HepG2 (cell line): ENCODE data around the gene EML2. TPM values are rescaled to one million over a fixed set of nuclear protein-coding genes. Genes with fewer than 3 reads are reported as not detected.
A peak's percentile ranks its signal among the peaks of the same experiment; 100 is the strongest.

Experiments used
- ATAC-seq: fragments of 200-7000 bp; cut with Tn5 transposase; 3 replicates; pipeline ENCODE4 v1.9.1; 2020; ENCODE audit warnings: mild to moderate bottlenecking, moderate library complexity
- BruUV-seq: library from RNA; stranded (reverse); fragments of 400-500 nt; replicated peaks from 2 replicates; lab custom pipeline; 2021; lab: Mats Ljungman, UMichigan
- CTCF ChIA-PET: fragments of 300-600 bp; formaldehyde crosslinking; extraction: SDS; loops from one replicate; lab custom pipeline; 2021; ENCODE audit warnings: low total read pairs, inconsistent platforms, low intra/inter-chr PET ratio; lab: Yijun Ruan, JAX
- POLR2A ChIA-PET: fragments of 350-600 bp; sonication (Branson Sonifier 250); formaldehyde crosslinking; loops from one replicate; lab custom pipeline; 2020; ENCODE audit warnings: antibody characterized with exemption, inconsistent platforms; lab: Yijun Ruan, JAX
- DNase-seq: peaks from one replicate; pipeline ENCODE4 v3.0.0-alpha.2; 2015; ENCODE audit warnings: low spot score
- FAIRE-seq: peaks from 3 replicates; lab custom pipeline; 2011; peaks lifted over from hg19 to GRCh38; lab: Jason Lieb, UNC
- H2AFZ ChIP-seq: one replicate; pipeline ENCODE4 v1.6.1; 2011; ENCODE audit warnings: low read length, inconsistent platforms
- H3K27ac ChIP-seq: fragments of 300-600 bp; 3 replicates; pipeline ENCODE4 v1.8.0; 2011; ENCODE audit warnings: mixed run types, mild to moderate bottlenecking, mixed read lengths, low read length, inconsistent platforms; ENCODE audit not compliant: insufficient read depth; ENCODE audit errors: extremely low read length
- H3K27me3 ChIP-seq, 2 experiments: fragments of 200-600 bp in 1 of 2; 2 replicates in 1 of 2; 3 replicates in 1 of 2; pipeline versions ENCODE4 v1.6.0 to v1.8.0; 2011; ENCODE audit warnings: low read length in 2 of 2, mild to moderate bottlenecking in 2 of 2, moderate library complexity in 2 of 2, inconsistent platforms in 1 of 2; ENCODE audit not compliant: insufficient read depth in 2 of 2, control insufficient read depth in 1 of 2
- H3K36me3 ChIP-seq, 2 experiments: fragments of 200-600 bp in 1 of 2; replicated peaks in 1 of 2; 2 replicates in 1 of 2; 3 replicates in 1 of 2; pipeline versions ENCODE4 v1.5.1 to v1.8.0; 2011; ENCODE audit warnings: low read length in 2 of 2, inconsistent platforms in 1 of 2; ENCODE audit not compliant: insufficient read depth in 2 of 2, control insufficient read depth in 1 of 2
- H3K4me1 ChIP-seq: 2 replicates; pipeline ENCODE4 v1.5.1; 2012; ENCODE audit warnings: low read length, inconsistent platforms; ENCODE audit not compliant: insufficient read depth
- H3K4me2 ChIP-seq: 2 replicates; pipeline ENCODE4 v1.6.0; 2011; ENCODE audit warnings: low read depth, low read length, inconsistent platforms
- H3K4me3 ChIP-seq, 3 experiments: fragments of 200-600 bp in 1 of 3; sonication (generic), shearing (Covaris generic) in 1 of 3; replicated peaks in 1 of 3; 2 replicates each; pipeline ENCODE4 v1.5.1; 2011 to 2016; ENCODE audit warnings: low read length in 3 of 3, inconsistent platforms in 2 of 3, low read depth in 2 of 3, mild to moderate bottlenecking in 2 of 3, control low read depth in 1 of 3, mixed read lengths in 1 of 3; ENCODE audit not compliant: insufficient read depth in 1 of 3
- H3K79me2 ChIP-seq: one replicate; pipeline ENCODE4 v1.6.1; 2011; ENCODE audit warnings: low read length, inconsistent platforms; ENCODE audit not compliant: insufficient read depth
- H3K9ac ChIP-seq: 2 replicates; pipeline ENCODE4 v1.6.0; 2011; ENCODE audit warnings: mild to moderate bottlenecking, low read depth, low read length, inconsistent platforms; ENCODE audit not compliant: insufficient read depth
- H3K9me3 ChIP-seq: 2 replicates; pipeline ENCODE4 v1.5.1; 2012; ENCODE audit warnings: mild to moderate bottlenecking, low read length
- H4K20me1 ChIP-seq: 2 replicates; pipeline ENCODE4 v1.6.0; 2011; ENCODE audit warnings: inconsistent platforms, mild to moderate bottlenecking, low read length, moderate library complexity; ENCODE audit not compliant: insufficient read depth
- CBFB ChIP-seq: sonication (generic); formaldehyde crosslinking; IDR thresholded peaks from 2 replicates; pipeline ENCODE4 v1.4.0; 2020; ENCODE audit warnings: missing genetic modification reagents
- GPN1 ChIP-seq: sonication (generic); formaldehyde crosslinking; IDR thresholded peaks from 2 replicates; pipeline ENCODE4 v1.5.1; 2020; ENCODE audit warnings: missing genetic modification reagents, borderline replicate concordance
- JDP2 ChIP-seq: sonication (generic); formaldehyde crosslinking; IDR thresholded peaks from 2 replicates; pipeline ENCODE4 v1.8.1; 2022; ENCODE audit warnings: missing genetic modification reagents, borderline replicate concordance
- KMT2B ChIP-seq: IDR thresholded peaks from 2 replicates; pipeline ENCODE4 v1.6.1; 2016; ENCODE audit warnings: missing genetic modification reagents, missing compliant biosample characterization
- MLLT10 ChIP-seq: sonication (generic); formaldehyde crosslinking; IDR thresholded peaks from 2 replicates; pipeline ENCODE4 v1.4.0; 2020; ENCODE audit warnings: missing genetic modification reagents
- NFYC ChIP-seq: IDR thresholded peaks from 2 replicates; pipeline ENCODE4 v1.6.1; 2016; ENCODE audit warnings: missing genetic modification reagents, missing compliant biosample characterization
- SALL1 ChIP-seq: sonication (generic); formaldehyde crosslinking; IDR thresholded peaks from 2 replicates; pipeline ENCODE4 v1.8.0; 2022; ENCODE audit warnings: mild to moderate bottlenecking, missing genetic modification reagents
- SAP130 ChIP-seq: IDR thresholded peaks from 2 replicates; pipeline ENCODE4 v1.6.1; 2016; ENCODE audit warnings: low read depth
- THAP11 ChIP-seq: IDR thresholded peaks from 2 replicates; pipeline ENCODE4 v1.6.1; 2016; ENCODE audit warnings: missing biosample characterization, missing genetic modification reagents
- XBP1 ChIP-seq: sonication (generic); formaldehyde crosslinking; IDR thresholded peaks from 2 replicates; pipeline ENCODE4 v1.5.0; 2020; ENCODE audit warnings: missing genetic modification reagents
- XRCC5 ChIP-seq: fragments of 200-400 bp; formaldehyde crosslinking; optimal IDR thresholded peaks from 2 replicates; pipeline ENCODE3; 2017; ENCODE audit warnings: mild to moderate bottlenecking, low read length
- ZFP90 ChIP-seq: sonication (generic); formaldehyde crosslinking; IDR thresholded peaks from 2 replicates; pipeline ENCODE4 v1.8.0; 2022; ENCODE audit warnings: missing genetic modification reagents, mild to moderate bottlenecking, inconsistent platforms, borderline replicate concordance
- ZMYM3 ChIP-seq: sonication (generic); formaldehyde crosslinking; IDR thresholded peaks from 2 replicates; pipeline ENCODE4 v1.5.1; 2020; ENCODE audit warnings: mild to moderate bottlenecking, missing genetic modification reagents
- ZNF331 ChIP-seq: sonication (generic); formaldehyde crosslinking; IDR thresholded peaks from 2 replicates; pipeline ENCODE4 v1.4.0; 2020; ENCODE audit warnings: missing genetic modification reagents
- ZNF335 ChIP-seq: sonication (generic); formaldehyde crosslinking; IDR thresholded peaks from 2 replicates; pipeline ENCODE4 v1.4.0; 2020; ENCODE audit warnings: missing genetic modification reagents
- ZNF850 ChIP-seq: sonication (generic); formaldehyde crosslinking; conservative IDR thresholded peaks from 2 replicates; pipeline ENCODE4 v1.9.0; 2021; ENCODE audit warnings: mild to moderate bottlenecking, missing genetic modification reagents
- WGBS: methylation state at CpG from one replicate; pipeline ENCODE4 v1.1.6; 2017; ENCODE audit warnings: low lambda C conversion rate; 5-methylcytosine and 5-hydroxymethylcytosine counted together
- in situ Hi-C: cut with HindIII; loops from 2 replicates; pipeline ENCODE4 v1.10.0; 2017; ENCODE audit warnings: low pct_unique_long_range_greater_than_20kb; ENCODE audit not compliant: extremely low pct_ligation_motif_present
- intact Hi-C: fragments of 100-400 bp; cut with micrococcal nuclease; formaldehyde crosslinking; loops from one replicate; pipeline ENCODE4 v1.10.0; 2022; ENCODE audit not compliant: unreplicated experiment
- polyA plus RNA-seq, 8 experiments: library from polyadenylated mRNA; depleted of rRNA in 3 of 8; stranded (reverse) in 7 of 8; unstranded in 1 of 8; fragments of >200 nt; fragmentation: Illumina TruSeq in 4 of 8; extraction: Trizol in 4 of 8; gene quantifications; 2 replicates each; pipeline versions ENCODE4 v1.2.1 to v1.2.3, GENCODE V29; 2011 to 2016; ENCODE audit warnings: low read depth in 4 of 8, missing spikeins in 1 of 8, mixed read lengths in 1 of 8; ENCODE audit not compliant: insufficient read depth in 1 of 8
- total RNA-seq, 5 experiments: library from RNA; depleted of rRNA; stranded (reverse); fragments of >200 nt; fragmentation: Illumina TruSeq; extraction: Trizol; gene quantifications; 2 replicates each; pipeline ENCODE4 v1.2.3, GENCODE V29; 2016; ENCODE audit warnings: low read depth in 1 of 5
- TF ChIP-seq, protein P1 (sequence below): sonication (generic); formaldehyde crosslinking; IDR thresholded peaks from 2 replicates; pipeline ENCODE4 v1.5.0; 2020; ENCODE audit warnings: mild to moderate bottlenecking, missing genetic modification reagents, borderline replicate concordance
- TF ChIP-seq, protein P2 (sequence below): IDR thresholded peaks from 2 replicates; pipeline ENCODE4 v1.6.1; 2012; ENCODE audit warnings: low read length, improper control_type of control experiment

The EML2 gene
- total and polyA plus RNA-seq, 2 of the 13 experiments (the other 11 are each of a cell fraction or from before 2014, with no cell fraction given), result 7.3 to 12.9 TPM

DNA sequence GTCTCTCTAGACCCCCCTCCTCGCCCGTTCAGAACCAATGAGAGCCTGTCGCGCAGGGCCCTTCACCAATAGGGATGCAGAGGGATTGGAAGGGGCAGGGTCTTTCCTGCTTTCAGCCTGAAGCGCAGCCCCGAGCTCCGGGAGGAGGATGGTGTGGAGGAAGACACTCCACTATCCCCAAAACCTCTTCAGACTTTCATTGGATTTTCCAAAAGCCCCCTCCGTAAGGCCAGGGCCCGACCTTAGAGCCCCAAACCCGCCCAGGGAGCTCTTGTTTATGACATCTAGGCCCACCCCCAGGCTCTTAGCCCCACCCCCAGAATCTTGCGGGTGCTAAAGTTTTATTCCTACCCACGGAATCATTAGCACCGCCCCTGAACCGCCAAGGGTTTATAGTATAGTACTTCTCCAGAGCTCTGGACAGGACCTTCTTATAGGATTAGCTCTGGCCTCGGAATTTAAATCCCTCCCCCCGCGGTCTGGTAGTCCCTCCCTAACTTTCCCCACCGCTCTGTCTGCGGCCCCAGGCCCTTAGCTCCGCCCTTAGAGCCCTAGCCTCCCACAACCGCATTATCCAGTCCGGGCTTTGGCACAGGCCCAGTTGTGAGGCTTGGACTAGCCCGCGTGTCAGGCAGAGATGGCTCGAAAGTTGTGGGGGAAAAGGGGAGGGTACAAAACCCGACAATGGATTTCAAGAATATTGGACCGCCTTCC, 6.6 kb upstream of the EML2 start:
- Histone ChIP-seq H3K4me3 (no peak overlapping the region), H3K4me2 (peak overlapping the region; percentile 56), H4K20me1 (no peaks in the 10 kb centered on the region), H3K4me1 (peaks cover 45% of the 10 kb centered on the region), H3K9ac (no peak overlapping the region), H3K9me3 (no peaks in the 10 kb centered on the region), H3K79me2 (no peaks in the 10 kb centered on the region), H3K36me3 (no peaks in the 10 kb centered on the region), H3K27ac (no peak overlapping the region), H2AFZ (no peak overlapping the region), H3K27me3 (peaks cover 0 to 10% of the 10 kb centered on the region in 2 experiments; a peak in 2 of 5 replicates)
- WGBS, result 19% methylated on average over 25 of the region's 27 CpGs
- ATAC-seq (peak; percentile 21), DNase-seq (peak; percentile 63), FAIRE-seq (no peak)
- in situ Hi-C loops, result no loop called here
- intact Hi-C loops, result loop anchor here (1.0 kb wide), 1 partner anchor 55 kb away; no protein-coding TSS in a partner anchor
- CTCF ChIA-PET, result no interaction called here
- POLR2A ChIA-PET, result interaction anchor here (0.6 kb wide), 1 partner anchor 31 kb away, joined by 5 read pairs; no protein-coding TSS in a partner anchor
- BruUV-seq, result no TSS peak
- TF ChIP-seq, protein P1, sequence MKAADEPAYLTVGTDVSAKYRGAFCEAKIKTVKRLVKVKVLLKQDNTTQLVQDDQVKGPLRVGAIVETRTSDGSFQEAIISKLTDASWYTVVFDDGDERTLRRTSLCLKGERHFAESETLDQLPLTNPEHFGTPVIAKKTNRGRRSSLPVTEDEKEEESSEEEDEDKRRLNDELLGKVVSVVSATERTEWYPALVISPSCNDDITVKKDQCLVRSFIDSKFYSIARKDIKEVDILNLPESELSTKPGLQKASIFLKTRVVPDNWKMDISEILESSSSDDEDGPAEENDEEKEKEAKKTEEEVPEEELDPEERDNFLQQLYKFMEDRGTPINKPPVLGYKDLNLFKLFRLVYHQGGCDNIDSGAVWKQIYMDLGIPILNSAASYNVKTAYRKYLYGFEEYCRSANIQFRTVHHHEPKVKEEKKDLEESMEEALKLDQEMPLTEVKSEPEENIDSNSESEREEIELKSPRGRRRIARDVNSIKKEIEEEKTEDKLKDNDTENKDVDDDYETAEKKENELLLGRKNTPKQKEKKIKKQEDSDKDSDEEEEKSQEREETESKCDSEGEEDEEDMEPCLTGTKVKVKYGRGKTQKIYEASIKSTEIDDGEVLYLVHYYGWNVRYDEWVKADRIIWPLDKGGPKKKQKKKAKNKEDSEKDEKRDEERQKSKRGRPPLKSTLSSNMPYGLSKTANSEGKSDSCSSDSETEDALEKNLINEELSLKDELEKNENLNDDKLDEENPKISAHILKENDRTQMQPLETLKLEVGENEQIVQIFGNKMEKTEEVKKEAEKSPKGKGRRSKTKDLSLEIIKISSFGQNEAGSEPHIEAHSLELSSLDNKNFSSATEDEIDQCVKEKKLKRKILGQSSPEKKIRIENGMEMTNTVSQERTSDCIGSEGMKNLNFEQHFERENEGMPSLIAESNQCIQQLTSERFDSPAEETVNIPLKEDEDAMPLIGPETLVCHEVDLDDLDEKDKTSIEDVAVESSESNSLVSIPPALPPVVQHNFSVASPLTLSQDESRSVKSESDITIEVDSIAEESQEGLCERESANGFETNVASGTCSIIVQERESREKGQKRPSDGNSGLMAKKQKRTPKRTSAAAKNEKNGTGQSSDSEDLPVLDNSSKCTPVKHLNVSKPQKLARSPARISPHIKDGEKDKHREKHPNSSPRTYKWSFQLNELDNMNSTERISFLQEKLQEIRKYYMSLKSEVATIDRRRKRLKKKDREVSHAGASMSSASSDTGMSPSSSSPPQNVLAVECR (CRISPR knock-in tag), result no peak
- TF ChIP-seq NFYC (CRISPR knock-in tag) (peak; percentile 31; the same call in 1 of the 2 replicates), THAP11 (CRISPR knock-in tag) (peak; percentile 35; the same call in 1 of the 2 replicates), ZMYM3 (CRISPR knock-in tag) (peak; percentile 98), MLLT10 (CRISPR knock-in tag) (no peak), CBFB (CRISPR knock-in tag) (0 out of 2 replicates have a peak, but pooled peaks have one; percentile 33), ZNF335 (CRISPR knock-in tag) (0 out of 2 replicates have a peak, but pooled peaks have one; percentile 46), GPN1 (no peak), JDP2 (CRISPR knock-in tag) (no peak), SALL1 (CRISPR knock-in tag) (peak; percentile 33; the same call in 1 of the 2 replicates), ZNF850 (no peak), XRCC5 (peak; percentile 49), SAP130 (CRISPR knock-in tag) (peak; percentile 36; the same call in 1 of the 2 replicates), ZFP90 (no peak), KMT2B (CRISPR knock-in tag) (no peak), XBP1 (CRISPR knock-in tag) (peak; percentile 84; the same call in 1 of the 2 replicates), ZNF331 (CRISPR knock-in tag) (0 out of 2 replicates have a peak, but pooled peaks have one; percentile 17)
- TF ChIP-seq, protein P2, sequence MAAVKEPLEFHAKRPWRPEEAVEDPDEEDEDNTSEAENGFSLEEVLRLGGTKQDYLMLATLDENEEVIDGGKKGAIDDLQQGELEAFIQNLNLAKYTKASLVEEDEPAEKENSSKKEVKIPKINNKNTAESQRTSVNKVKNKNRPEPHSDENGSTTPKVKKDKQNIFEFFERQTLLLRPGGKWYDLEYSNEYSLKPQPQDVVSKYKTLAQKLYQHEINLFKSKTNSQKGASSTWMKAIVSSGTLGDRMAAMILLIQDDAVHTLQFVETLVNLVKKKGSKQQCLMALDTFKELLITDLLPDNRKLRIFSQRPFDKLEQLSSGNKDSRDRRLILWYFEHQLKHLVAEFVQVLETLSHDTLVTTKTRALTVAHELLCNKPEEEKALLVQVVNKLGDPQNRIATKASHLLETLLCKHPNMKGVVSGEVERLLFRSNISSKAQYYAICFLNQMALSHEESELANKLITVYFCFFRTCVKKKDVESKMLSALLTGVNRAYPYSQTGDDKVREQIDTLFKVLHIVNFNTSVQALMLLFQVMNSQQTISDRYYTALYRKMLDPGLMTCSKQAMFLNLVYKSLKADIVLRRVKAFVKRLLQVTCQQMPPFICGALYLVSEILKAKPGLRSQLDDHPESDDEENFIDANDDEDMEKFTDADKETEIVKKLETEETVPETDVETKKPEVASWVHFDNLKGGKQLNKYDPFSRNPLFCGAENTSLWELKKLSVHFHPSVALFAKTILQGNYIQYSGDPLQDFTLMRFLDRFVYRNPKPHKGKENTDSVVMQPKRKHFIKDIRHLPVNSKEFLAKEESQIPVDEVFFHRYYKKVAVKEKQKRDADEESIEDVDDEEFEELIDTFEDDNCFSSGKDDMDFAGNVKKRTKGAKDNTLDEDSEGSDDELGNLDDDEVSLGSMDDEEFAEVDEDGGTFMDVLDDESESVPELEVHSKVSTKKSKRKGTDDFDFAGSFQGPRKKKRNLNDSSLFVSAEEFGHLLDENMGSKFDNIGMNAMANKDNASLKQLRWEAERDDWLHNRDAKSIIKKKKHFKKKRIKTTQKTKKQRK, result no peak
